BLaER1 treated with 17β-estradiol and CSF1 and Interleukin-3, amounts not matched to agents 10 nM and 100 nM (cell line): Measurements from ENCODE around the gene KLHL40.

ENCODE experiments used
- H3K27ac ChIP-seq, 11 experiments: shearing (Covaris generic); formaldehyde crosslinking; 2 replicates each; pipeline ENCODE4 v1.8.1; 2022
- H3K27me3 ChIP-seq, 11 experiments: shearing (Covaris generic); formaldehyde crosslinking; 2 replicates each; pipeline ENCODE4 v1.8.1; 2022
- H3K36me3 ChIP-seq, 11 experiments: shearing (Covaris generic); formaldehyde crosslinking; 2 replicates each; pipeline ENCODE4 v1.8.1; 2022
- H3K4me1 ChIP-seq, 10 experiments: shearing (Covaris generic); formaldehyde crosslinking; 2 replicates each; pipeline ENCODE4 v1.8.1; 2022
- H3K4me2 ChIP-seq, 11 experiments: shearing (Covaris generic); formaldehyde crosslinking; 2 replicates each; pipeline ENCODE4 v1.8.1; 2022
- H3K4me3 ChIP-seq, 10 experiments: shearing (Covaris generic); formaldehyde crosslinking; 2 replicates each; pipeline ENCODE4 v1.8.1; 2022
- H3K9ac ChIP-seq, 11 experiments: shearing (Covaris generic); formaldehyde crosslinking; 2 replicates each; pipeline ENCODE4 v1.8.1; 2022
- H3K9me3 ChIP-seq, 11 experiments: shearing (Covaris generic); formaldehyde crosslinking; replicated peaks in 1 of 11; 2 replicates each; pipeline ENCODE4 v1.8.1; 2022
- H4K20me1 ChIP-seq, 11 experiments: shearing (Covaris generic); formaldehyde crosslinking; 2 replicates each; pipeline ENCODE4 v1.8.1; 2022
- Cebpa-rat ChIP-seq, 11 experiments: shearing (Covaris generic); IDR thresholded peaks; 2 replicates each; pipeline ENCODE4 v1.8.1; 2022

KLHL40 gene

DNA sequence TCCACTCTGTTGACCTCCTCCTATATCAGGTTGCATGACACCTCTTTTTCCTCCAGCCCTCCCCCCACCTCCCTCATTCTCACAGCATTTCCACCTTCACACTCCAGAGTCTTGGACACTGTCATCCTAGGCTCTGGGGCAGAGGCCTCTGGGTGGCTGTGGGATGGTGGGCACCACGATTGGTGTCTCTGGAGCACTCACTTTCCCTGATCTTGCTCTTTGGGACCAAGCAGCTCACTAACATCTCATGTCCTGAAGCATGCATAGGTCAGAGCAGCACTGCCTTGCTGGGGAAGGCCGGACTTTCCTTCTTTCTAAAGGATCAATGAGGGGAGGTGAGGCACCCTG lies 16.9 kb upstream of the KLHL40 start:
- peaks cover 0 to 5% (median 0%) of the 10 kb centered on the region in 11 experiments; a peak in 3 of 22 replicates for H3K36me3 ChIP-seq
- H3K27me3 ChIP-seq = no peaks in the 10 kb centered on the region
- H3K9ac ChIP-seq = no peak overlapping the region

DNA sequence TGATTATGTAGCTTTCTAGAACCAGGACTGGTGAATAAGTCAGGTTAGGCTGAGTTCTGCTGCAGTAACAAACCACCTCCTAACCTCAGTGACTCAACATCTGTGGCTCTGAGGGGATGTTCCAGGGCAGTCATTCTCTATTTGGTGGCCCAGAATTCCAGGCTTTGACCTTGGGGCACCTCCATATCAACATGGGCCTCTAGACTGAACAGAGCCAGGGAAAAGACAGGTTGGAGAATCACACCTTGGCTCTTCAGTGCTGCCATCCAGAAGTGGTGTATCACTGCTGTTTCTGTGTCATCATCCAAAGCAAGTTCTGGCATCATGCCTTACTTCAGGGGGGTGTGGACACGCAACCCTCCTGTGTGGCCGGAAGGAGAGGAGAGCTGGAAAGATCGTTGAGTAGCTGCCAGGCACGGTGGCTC lies 16.5 kb upstream of the KLHL40 start:
- no peaks in the 10 kb centered on the region for H4K20me1 ChIP-seq
- H3K27ac ChIP-seq = no peak overlapping the region
- H3K9me3 ChIP-seq = peaks cover 0 to 18% (median 4%) of the 10 kb centered on the region in 11 experiments; a peak in 7 of 22 replicates
- no peak overlapping the region for H3K4me2 ChIP-seq
- peaks cover 0 to 5% (median 0%) of the 10 kb centered on the region in 11 experiments; a peak in 3 of 22 replicates for H3K36me3 ChIP-seq
- H3K4me3 ChIP-seq = no peak overlapping the region
- TF ChIP-seq Cebpa-rat (IDR thresholded peaks at IDR 0.05) = no peak
- H3K9ac ChIP-seq = no peak overlapping the region
- no peaks in the 10 kb centered on the region for H3K27me3 ChIP-seq
- H3K4me1 ChIP-seq = peaks cover 26 to 46% (median 36%) of the 10 kb centered on the region in 10 experiments

More for the DNA sequence above, 16.9 kb upstream of the KLHL40 start:
- H3K9me3 ChIP-seq = peaks cover 0 to 14% (median 4%) of the 10 kb centered on the region in 11 experiments; a peak in 7 of 22 replicates
- H3K4me3 ChIP-seq = no peak overlapping the region
- no peak overlapping the region for H3K4me2 ChIP-seq
- H4K20me1 ChIP-seq = no peaks in the 10 kb centered on the region
- H3K27ac ChIP-seq = no peak overlapping the region
- no peak for TF ChIP-seq Cebpa-rat (IDR thresholded peaks at IDR 0.05)
- peaks cover 30 to 48% (median 41%) of the 10 kb centered on the region in 10 experiments for H3K4me1 ChIP-seq

DNA sequence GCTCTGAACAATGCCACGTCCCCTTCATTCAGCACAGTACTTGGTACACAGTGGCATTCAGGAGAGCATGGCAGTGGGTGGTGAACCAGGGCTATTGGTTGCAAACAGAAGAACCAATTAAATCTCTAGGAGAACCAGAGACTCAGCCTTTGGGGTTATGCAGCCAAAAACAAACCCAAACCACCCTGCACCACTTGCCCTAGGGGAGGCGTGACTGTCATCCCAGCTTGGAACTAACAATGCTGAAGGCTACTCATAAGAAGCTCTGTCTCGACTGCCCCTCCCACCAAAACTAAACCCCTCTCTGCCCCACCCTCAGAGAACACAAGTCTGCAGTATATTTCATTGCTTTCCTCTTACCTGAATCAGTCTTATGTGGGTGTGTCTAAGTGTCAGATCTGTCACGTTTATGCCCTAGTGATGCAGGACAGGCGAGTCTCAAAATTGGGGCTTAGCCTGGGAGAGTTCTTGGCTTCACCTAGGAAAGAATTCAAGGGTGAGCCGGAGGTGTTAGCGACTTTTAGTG lies 15.2 kb upstream of the KLHL40 start:
- no peak overlapping the region for H3K9ac ChIP-seq
- H3K27ac ChIP-seq = no peak overlapping the region
- peaks cover 0 to under 1% (median 0%) of the 10 kb centered on the region in 11 experiments; a peak in 2 of 22 replicates for H3K36me3 ChIP-seq
- H3K9me3 ChIP-seq = peaks cover 0 to 24% (median 4%) of the 10 kb centered on the region in 11 experiments; a peak in 7 of 22 replicates
- TF ChIP-seq Cebpa-rat (IDR thresholded peaks at IDR 0.05) = no peak
- no peaks in the 10 kb centered on the region for H4K20me1 ChIP-seq
- H3K4me1 ChIP-seq = peaks cover 15 to 34% (median 23%) of the 10 kb centered on the region in 10 experiments
- H3K4me3 ChIP-seq = no peak overlapping the region
- no peaks in the 10 kb centered on the region for H3K27me3 ChIP-seq
- H3K4me2 ChIP-seq = no peak overlapping the region

DNA sequence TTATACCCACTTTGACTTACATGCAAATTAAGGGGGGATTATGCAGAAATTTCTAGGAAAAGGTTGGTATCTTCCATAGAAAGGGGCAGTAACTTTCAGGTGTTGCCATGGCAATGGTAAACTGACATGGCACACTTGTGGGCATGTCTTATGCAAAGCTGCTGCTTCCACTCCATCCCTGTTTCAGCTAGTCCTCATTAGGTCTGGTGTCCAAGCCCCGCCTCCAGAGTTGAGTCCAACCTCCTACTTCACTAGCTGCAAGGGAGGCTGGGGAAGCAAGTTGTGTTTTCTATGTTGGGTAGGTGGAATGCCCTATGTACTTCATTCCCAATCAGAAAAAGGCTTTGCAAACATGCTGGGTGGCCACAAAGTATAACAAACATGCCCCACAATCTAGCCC lies 14.7 kb upstream of the KLHL40 start:
- H3K9me3 ChIP-seq = peaks cover under 1 to 27% (median 7%) of the 10 kb centered on the region in 11 experiments; a peak in 13 of 22 replicates
- peaks cover 9 to 30% (median 18%) of the 10 kb centered on the region in 10 experiments; a peak in 19 of 20 replicates for H3K4me1 ChIP-seq
- H3K27me3 ChIP-seq = no peaks in the 10 kb centered on the region
- H4K20me1 ChIP-seq = no peaks in the 10 kb centered on the region
- no peaks in the 10 kb centered on the region for H3K36me3 ChIP-seq
- H3K9ac ChIP-seq = no peak overlapping the region
- H3K27ac ChIP-seq = no peak overlapping the region
- no peak overlapping the region for H3K4me3 ChIP-seq
- TF ChIP-seq Cebpa-rat (IDR thresholded peaks at IDR 0.05) = no peak
- no peak overlapping the region for H3K4me2 ChIP-seq

GRCh38 chr3:42672515-42672914 lies 12.8 kb upstream of the KLHL40 start:
- H3K4me3 ChIP-seq = no peak overlapping the region
- H3K4me2 ChIP-seq = peak overlapping the region in 3 of 11 experiments; percentile 42 to 64 (median 63); a peak in 5 of 22 replicates
- H3K9ac ChIP-seq = peak overlapping the region in 2 of 11 experiments; percentile 14 to 23; a peak in 2 of 22 replicates
- H3K27me3 ChIP-seq = no peaks in the 10 kb centered on the region
- peaks cover 0 to 24% (median 5%) of the 10 kb centered on the region in 10 experiments; a peak in 13 of 20 replicates for H3K4me1 ChIP-seq
- H3K36me3 ChIP-seq = no peaks in the 10 kb centered on the region
- H4K20me1 ChIP-seq = no peaks in the 10 kb centered on the region
- peaks cover 7 to 45% (median 21%) of the 10 kb centered on the region in 11 experiments for H3K9me3 ChIP-seq
- TF ChIP-seq Cebpa-rat (IDR thresholded peaks at IDR 0.05) = no peak
- peak overlapping the region in 4 of 11 experiments; percentile 21 to 75 (median 59); a peak in 6 of 22 replicates for H3K27ac ChIP-seq

- Histone ChIP-seq H3K4me1 (peaks cover 0 to 24% (median 0%) of the 10 kb centered on the region in 10 experiments; a peak in 7 of 20 replicates), H3K27ac (peak overlapping the region in 4 of 11 experiments; percentile 21 to 75 (median 59); a peak in 6 of 22 replicates), H3K27me3 (no peaks in the 10 kb centered on the region), H4K20me1 (no peaks in the 10 kb centered on the region), H3K4me2 (peak overlapping the region in 3 of 11 experiments; percentile 42 to 64 (median 63); a peak in 6 of 22 replicates), H3K4me3 (no peak overlapping the region), H3K36me3 (no peaks in the 10 kb centered on the region), H3K9ac (peak overlapping the region in 2 of 11 experiments; percentile 14 to 23; a peak in 2 of 22 replicates), H3K9me3 (peaks cover 8 to 51% (median 23%) of the 10 kb centered on the region in 11 experiments)
- TF ChIP-seq Cebpa-rat (IDR thresholded peaks at IDR 0.05) = no peak
These were observed 12.3 kb upstream of the KLHL40 start for GRCh38 chr3:42673082-42673481.

GRCh38 chr3:42674146-42674545 lies 11.2 kb upstream of the KLHL40 start:
- Histone ChIP-seq H3K4me1 (peaks cover 0 to 24% (median 0%) of the 10 kb centered on the region in 10 experiments; a peak in 6 of 20 replicates), H4K20me1 (no peaks in the 10 kb centered on the region), H3K9me3 (peaks cover 15 to 61% (median 28%) of the 10 kb centered on the region in 11 experiments), H3K9ac (no peak overlapping the region), H3K36me3 (no peaks in the 10 kb centered on the region), H3K4me3 (no peak overlapping the region), H3K27ac (no peak overlapping the region), H3K4me2 (no peak overlapping the region), H3K27me3 (no peaks in the 10 kb centered on the region)
- no peak for TF ChIP-seq Cebpa-rat (IDR thresholded peaks at IDR 0.05)

- Histone ChIP-seq H3K9ac (no peak overlapping the region), H3K4me1 (peaks cover 0 to 29% (median 0%) of the 10 kb centered on the region in 10 experiments; a peak in 6 of 20 replicates), H3K27me3 (no peaks in the 10 kb centered on the region), H4K20me1 (no peaks in the 10 kb centered on the region), H3K4me2 (no peak overlapping the region), H3K36me3 (no peaks in the 10 kb centered on the region), H3K27ac (no peak overlapping the region), H3K4me3 (no peak overlapping the region), H3K9me3 (peaks cover 14 to 58% (median 24%) of the 10 kb centered on the region in 11 experiments)
- TF ChIP-seq Cebpa-rat (IDR thresholded peaks at IDR 0.05) = no peak
These were observed 9.4 kb upstream of the KLHL40 start for GRCh38 chr3:42675909-42676308.

DNA sequence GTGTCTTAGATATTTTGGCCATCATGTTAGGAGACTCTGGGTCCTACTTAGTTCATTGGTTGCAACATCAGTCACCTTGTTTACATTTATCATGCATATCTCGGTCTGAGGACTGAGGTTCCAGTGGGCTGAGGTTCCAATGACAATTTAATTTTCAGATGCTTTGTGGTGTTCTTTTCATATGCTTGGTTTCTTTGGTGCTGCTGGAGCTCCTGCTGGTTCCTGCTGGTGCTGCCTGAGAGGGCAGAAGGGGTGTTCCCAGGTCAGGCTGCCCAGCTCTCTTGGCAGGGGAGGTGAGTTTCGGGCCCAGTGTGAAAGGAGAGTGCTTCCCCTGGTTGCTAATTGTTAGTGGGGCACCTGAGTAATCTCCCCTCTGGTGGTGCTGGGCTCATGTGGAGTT lies 6.9 kb upstream of the KLHL40 start:
- TF ChIP-seq Cebpa-rat (IDR thresholded peaks at IDR 0.05) = no peak
- Histone ChIP-seq H3K27me3 (no peaks in the 10 kb centered on the region), H3K4me3 (no peak overlapping the region), H3K4me1 (peaks cover 0 to 26% (median 4%) of the 10 kb centered on the region in 10 experiments; a peak in 13 of 20 replicates), H3K27ac (no peak overlapping the region), H3K36me3 (no peaks in the 10 kb centered on the region), H3K4me2 (no peak overlapping the region), H3K9me3 (peaks cover 14 to 50% (median 24%) of the 10 kb centered on the region in 11 experiments), H3K9ac (no peak overlapping the region), H4K20me1 (no peaks in the 10 kb centered on the region)
